Femur (tissue), 1 donor: ENCODE measurements around the gene RPRM.
"Not testable (repeated sequence)": the region's sequence is repeated elsewhere in the genome, so short reads cannot be mapped to it uniquely, and the experiment has no call there.

Source experiments
- DNase-seq: peaks from one replicate; pipeline ENCODE4 v3.0.0-alpha.2; 2017

Gene RPRM

DNA sequence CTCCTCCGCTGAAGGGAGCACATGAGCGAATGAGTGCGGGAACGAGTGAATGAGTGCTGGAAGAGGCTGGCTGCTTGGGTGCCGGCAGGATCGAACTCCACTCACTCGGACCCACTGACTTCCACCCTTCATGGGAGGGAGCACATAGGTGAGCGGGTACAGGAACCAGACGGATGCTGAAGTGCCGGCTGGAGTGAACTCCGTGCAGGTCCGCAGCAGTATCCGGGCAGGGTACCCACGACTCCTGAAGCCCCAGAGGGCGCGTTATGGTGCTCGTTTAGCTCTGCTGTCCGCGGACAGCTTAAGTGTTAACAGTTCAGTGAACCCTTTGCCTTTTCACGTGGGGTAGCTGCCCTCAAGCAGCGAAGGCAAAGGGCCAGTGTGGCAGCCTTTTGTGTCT lies 23.2 kb downstream of the RPRM start:
- no peak for DNase-seq

DNA sequence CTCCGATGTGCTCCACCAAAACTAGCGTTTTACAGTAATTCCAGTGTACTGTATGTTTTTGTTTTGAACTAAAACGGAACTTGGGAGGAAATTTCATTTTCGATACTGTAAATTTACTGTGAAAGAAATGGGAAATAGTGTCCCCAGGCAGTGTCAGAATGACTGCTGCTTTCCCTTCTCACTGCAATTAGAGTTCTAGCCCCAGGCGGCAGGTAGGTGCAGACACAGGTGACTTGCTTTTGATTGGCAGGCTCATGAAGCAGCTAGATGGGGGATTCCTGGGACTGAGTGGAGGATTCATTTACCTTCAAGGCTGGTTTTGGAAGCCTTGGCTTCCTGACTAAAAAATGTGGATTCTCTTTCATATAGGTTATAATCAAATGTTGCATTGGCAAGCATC lies 27.0 kb downstream of the RPRM start:
- no peak for DNase-seq

DNA sequence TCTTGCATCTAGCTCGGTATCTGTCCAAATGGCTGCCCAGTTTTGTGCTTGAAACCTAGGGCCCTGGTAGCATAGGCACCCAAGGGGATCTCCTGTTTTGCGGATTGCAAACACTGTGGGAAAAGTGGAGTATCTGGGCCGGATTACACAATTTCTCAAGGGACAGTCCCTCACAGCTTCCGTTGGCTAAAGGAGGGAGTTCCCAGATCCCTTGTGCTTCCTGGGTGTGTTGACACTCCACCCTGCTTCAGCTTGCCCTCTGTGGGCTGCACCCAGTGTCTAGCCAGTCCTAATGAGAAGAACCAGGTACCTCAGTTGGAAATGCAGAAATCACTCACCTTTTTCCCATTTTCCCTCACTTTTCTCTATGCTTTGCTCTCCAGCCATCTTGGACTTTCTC lies 35.5 kb downstream of the RPRM start:
- no peak for DNase-seq

- not testable (repeated sequence) for DNase-seq
These were observed 35.9 kb downstream of the RPRM start for GRCh38 chr2:153442616-153443015.

DNA sequence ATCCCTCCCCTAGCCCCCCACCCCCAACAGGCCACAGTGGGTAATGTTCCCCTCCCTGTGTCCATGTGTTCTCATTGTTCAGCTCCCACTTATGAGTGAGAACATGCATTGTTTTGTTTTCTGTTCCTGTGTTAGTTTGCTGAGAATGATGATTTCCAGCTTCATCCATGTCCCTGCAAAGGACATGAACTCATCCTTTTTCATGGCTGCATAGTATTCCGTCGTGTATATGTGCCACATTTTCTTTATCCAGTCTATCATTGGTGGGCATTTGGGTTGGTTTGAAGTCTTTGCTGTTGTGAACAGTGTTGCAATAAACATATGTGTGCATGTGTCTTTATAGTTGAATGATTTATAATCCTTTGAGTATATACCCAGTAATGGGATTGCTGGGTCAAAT lies 38.5 kb downstream of the RPRM start:
- not testable (repeated sequence) for DNase-seq

DNA sequence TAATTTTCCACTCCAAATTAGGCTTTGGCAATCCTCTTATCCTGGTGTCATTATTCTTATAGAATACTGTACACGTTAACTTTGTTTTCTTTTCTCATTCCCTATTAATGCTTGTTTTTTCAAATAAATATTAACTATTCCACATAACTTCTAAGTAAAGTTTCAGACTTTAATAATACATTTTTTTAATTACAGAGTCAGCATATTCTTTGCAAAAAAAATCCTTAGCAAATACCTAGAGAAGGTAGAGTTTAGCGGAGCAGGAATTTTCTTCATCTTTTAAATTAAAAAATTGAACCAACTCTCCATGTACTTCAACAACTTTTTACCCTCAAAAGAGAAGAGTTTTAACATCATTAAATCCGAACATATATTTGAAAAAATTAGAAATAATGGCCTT lies 45.2 kb downstream of the RPRM start:
- DNase-seq = no peak

DNA sequence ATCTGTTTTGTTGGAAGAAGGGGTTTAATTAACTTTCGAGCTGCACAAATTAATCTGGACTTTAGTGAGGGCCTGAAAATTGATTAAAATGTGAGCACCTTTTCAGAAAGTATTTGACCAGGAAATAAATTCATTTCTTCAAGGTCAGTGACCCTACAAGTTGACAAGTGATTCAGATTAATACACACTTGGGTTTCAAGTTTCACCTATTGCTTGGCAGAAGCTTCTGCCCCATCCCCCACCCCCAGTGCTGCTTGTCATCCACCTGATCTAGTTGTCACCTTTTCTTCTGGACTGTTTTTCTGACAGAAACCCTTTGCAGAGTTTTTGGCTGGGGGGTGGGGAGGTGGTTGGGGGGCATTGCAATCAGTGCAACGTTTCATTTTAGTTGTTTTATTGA lies 46.2 kb downstream of the RPRM start:
- no peak for DNase-seq

GRCh38 chr2:153431114-153431513 lies 47.4 kb downstream of the RPRM start:
- no peak for DNase-seq
